Measurements from ENCODE around the gene PRDM5.

DNA sequence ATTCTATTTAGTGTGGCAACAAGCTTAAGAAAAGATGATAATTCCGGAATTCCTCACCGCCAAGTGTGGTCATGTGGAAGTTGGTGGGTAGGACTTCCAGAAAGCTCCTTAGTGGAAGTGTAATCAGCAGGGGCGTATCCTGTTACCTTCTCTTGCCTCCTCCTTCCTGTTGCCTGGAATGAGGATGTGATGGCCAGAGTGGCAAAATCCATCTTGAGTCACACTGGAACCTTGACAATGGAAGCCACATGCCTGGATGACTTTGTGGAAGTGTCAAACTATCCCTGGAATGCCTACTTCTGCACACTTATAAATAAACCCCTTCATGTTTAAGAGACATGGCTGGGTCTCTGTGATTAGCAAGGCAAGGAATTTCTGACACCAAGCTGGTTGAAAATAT, 191.0 kb downstream of the PRDM5 start:
- TF ChIP-seq, protein P1, sequence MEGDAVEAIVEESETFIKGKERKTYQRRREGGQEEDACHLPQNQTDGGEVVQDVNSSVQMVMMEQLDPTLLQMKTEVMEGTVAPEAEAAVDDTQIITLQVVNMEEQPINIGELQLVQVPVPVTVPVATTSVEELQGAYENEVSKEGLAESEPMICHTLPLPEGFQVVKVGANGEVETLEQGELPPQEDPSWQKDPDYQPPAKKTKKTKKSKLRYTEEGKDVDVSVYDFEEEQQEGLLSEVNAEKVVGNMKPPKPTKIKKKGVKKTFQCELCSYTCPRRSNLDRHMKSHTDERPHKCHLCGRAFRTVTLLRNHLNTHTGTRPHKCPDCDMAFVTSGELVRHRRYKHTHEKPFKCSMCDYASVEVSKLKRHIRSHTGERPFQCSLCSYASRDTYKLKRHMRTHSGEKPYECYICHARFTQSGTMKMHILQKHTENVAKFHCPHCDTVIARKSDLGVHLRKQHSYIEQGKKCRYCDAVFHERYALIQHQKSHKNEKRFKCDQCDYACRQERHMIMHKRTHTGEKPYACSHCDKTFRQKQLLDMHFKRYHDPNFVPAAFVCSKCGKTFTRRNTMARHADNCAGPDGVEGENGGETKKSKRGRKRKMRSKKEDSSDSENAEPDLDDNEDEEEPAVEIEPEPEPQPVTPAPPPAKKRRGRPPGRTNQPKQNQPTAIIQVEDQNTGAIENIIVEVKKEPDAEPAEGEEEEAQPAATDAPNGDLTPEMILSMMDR (IDR thresholded peaks at IDR 0.05; ENCODE audit: low read length), result no peak
- no peak for TF ChIP-seq EZH2 (IDR thresholded peaks at IDR 0.05; ENCODE audit: borderline replicate concordance, low read length)

All from OCI-LY1 (cell line).